ENCODE results near the gene CPNE5.

DNA sequence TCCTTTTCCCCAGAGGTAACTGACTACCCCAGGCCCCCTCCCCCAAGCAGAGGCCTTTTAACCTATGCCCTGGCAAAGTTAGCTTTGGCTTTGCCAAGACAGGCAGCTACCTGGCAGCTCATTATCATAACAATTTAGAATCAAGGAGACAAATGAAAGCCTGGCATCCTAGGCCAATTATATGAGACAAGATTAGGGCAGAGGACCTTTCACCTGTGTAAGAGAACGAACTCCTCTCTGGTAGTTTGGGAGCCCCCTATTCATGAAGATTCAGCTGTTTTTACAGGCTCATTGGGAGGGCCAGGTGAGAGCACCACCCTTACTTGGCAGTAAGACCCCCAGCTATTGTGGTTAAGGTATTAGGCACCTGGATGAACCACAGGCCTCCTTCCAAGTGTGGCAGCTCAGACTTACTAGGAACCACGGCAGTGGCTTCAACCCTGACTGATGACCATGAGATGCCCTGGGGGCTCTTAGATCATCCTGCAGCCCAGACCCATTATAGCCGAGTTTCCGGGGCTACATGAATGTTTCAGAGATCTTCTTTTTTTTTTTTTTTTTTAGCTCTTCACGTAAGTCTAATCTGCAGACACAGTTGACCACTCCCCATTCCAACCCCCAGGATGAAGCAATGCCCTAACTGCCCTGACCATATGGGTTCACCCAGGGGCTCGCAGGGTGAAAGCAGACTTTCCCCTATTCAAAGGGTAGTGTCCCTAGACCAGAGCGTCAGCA, 85.4 kb downstream of the CPNE5 start:
- TF ChIP-seq POLR2A (IDR thresholded peaks at IDR 0.05): no peak
- TF ChIP-seq, protein P1, sequence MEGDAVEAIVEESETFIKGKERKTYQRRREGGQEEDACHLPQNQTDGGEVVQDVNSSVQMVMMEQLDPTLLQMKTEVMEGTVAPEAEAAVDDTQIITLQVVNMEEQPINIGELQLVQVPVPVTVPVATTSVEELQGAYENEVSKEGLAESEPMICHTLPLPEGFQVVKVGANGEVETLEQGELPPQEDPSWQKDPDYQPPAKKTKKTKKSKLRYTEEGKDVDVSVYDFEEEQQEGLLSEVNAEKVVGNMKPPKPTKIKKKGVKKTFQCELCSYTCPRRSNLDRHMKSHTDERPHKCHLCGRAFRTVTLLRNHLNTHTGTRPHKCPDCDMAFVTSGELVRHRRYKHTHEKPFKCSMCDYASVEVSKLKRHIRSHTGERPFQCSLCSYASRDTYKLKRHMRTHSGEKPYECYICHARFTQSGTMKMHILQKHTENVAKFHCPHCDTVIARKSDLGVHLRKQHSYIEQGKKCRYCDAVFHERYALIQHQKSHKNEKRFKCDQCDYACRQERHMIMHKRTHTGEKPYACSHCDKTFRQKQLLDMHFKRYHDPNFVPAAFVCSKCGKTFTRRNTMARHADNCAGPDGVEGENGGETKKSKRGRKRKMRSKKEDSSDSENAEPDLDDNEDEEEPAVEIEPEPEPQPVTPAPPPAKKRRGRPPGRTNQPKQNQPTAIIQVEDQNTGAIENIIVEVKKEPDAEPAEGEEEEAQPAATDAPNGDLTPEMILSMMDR (IDR thresholded peaks at IDR 0.05 in 8 of 11, conservative IDR thresholded peaks at IDR 0.05 in 3 of 11): no peak

Measured in spleen (tissue), 7 donors.